Measurements from ENCODE around the gene KRTAP12-3. TPM values are rescaled to one million over a fixed set of nuclear protein-coding genes. Genes with fewer than 3 reads are reported as not detected.
"Not testable (repeated sequence)": the region's sequence is repeated elsewhere in the genome, so short reads cannot be mapped to it uniquely, and the experiment has no call there.

KRTAP12-3 gene
- total RNA-seq, 1 donor from 2014 or later = not detected

- not testable (repeated sequence) for DNase-seq
Observed at GRCh38 chr21:44685050-44685449, 27.3 kb downstream of the KRTAP12-3 start.

- no peak for DNase-seq
Observed at GRCh38 chr21:44686000-44686781, 28.5 kb downstream of the KRTAP12-3 start.

GRCh38 chr21:44686843-44687561, 29.3 kb downstream of the KRTAP12-3 start:
- DNase-seq = peak; percentile 16

GRCh38 chr21:44687671-44688070, 29.9 kb downstream of the KRTAP12-3 start:
- peak; percentile 59 for DNase-seq

GRCh38 chr21:44689740-44690139, 32.0 kb downstream of the KRTAP12-3 start:
- not testable (repeated sequence) for DNase-seq

- no peak for DNase-seq
Observed at GRCh38 chr21:44691686-44692085, 34.0 kb downstream of the KRTAP12-3 start.

- DNase-seq = no peak
Observed at GRCh38 chr21:44692798-44693512, 35.2 kb downstream of the KRTAP12-3 start.

- no peak for DNase-seq
Observed at GRCh38 chr21:44694776-44695175, 37.0 kb downstream of the KRTAP12-3 start.

GRCh38 chr21:44695184-44695583, 37.5 kb downstream of the KRTAP12-3 start:
- no peak for DNase-seq

- no peak for DNase-seq
Observed at GRCh38 chr21:44695641-44696040, 37.9 kb downstream of the KRTAP12-3 start.

GRCh38 chr21:44696572-44696971, 38.8 kb downstream of the KRTAP12-3 start:
- DNase-seq = no peak

GRCh38 chr21:44697172-44697810, 39.6 kb downstream of the KRTAP12-3 start, which contains the start of gene KRTAP10-12:
KRTAP10-12 (plus strand) TSS chr21:44697172; CDS start chr21:44697202, 30 bp downstream.
- DNase-seq = not testable (repeated sequence)

- DNase-seq = no peak
Observed at GRCh38 chr21:44697811-44698734, 40.3 kb downstream of the KRTAP12-3 start.

- DNase-seq = no peak
Observed at GRCh38 chr21:44699502-44700001, 41.8 kb downstream of the KRTAP12-3 start.

- no peak for DNase-seq
Observed at GRCh38 chr21:44700101-44701022, 42.6 kb downstream of the KRTAP12-3 start.

GRCh38 chr21:44701023-44701400, 43.3 kb downstream of the KRTAP12-3 start:
- DNase-seq = no peak

- DNase-seq = no peak
Observed at GRCh38 chr21:44701541-44701940, 43.8 kb downstream of the KRTAP12-3 start.

- DNase-seq = no peak
Observed at GRCh38 chr21:44702111-44702972, 44.6 kb downstream of the KRTAP12-3 start.
